HEK293 (cell line): ENCODE data around the gene NHSL2.

ENCODE experiments used
- KLF7 ChIP-seq: fragments of 450-650 bp; formaldehyde crosslinking; IDR thresholded peaks from 2 replicates; pipeline ENCODE4 v1.5.1; 2016; ENCODE audit warnings: missing biosample characterization, missing genetic modification characterization, borderline replicate concordance
- PATZ1 ChIP-seq: fragments of 450-650 bp; formaldehyde crosslinking; IDR thresholded peaks from 2 replicates; pipeline ENCODE4 v1.5.1; 2016; ENCODE audit warnings: missing biosample characterization, missing genetic modification characterization
- ZBTB44 ChIP-seq: fragments of 450-650 bp; IDR thresholded peaks from 2 replicates; pipeline ENCODE4 v1.5.1; 2018; ENCODE audit warnings: missing biosample characterization, mild to moderate bottlenecking, missing genetic modification characterization
- ZNF114 ChIP-seq: fragments of 450-650 bp; formaldehyde crosslinking; IDR thresholded peaks from 2 replicates; pipeline ENCODE4 v1.5.0; 2017; ENCODE audit warnings: missing biosample characterization, missing genetic modification characterization
- ZNF175 ChIP-seq: fragments of 450-650 bp; formaldehyde crosslinking; IDR thresholded peaks from 2 replicates; pipeline ENCODE4 v1.5.1; 2016; ENCODE audit warnings: missing biosample characterization, missing genetic modification characterization
- ZNF302 ChIP-seq: fragments of 450-650 bp; formaldehyde crosslinking; IDR thresholded peaks from 2 replicates; pipeline ENCODE4 v1.5.1; 2016; ENCODE audit warnings: missing biosample characterization, missing genetic modification characterization, low read depth
- ZNF639 ChIP-seq: fragments of 450-650 bp; formaldehyde crosslinking; IDR thresholded peaks from 2 replicates; pipeline ENCODE4 v1.5.1; 2016; ENCODE audit warnings: missing biosample characterization, missing genetic modification characterization
- ZNF776 ChIP-seq: fragments of 450-650 bp; formaldehyde crosslinking; IDR thresholded peaks from 2 replicates; pipeline ENCODE4 v1.5.0; 2017; ENCODE audit warnings: missing biosample characterization, missing genetic modification characterization, borderline replicate concordance
- TF ChIP-seq, protein P1 (sequence below): fragments of 450-650 bp; formaldehyde crosslinking; IDR thresholded peaks from 2 replicates; pipeline ENCODE4 v1.5.1; 2016; ENCODE audit warnings: missing biosample characterization, missing genetic modification characterization
- TF ChIP-seq, protein P2 (sequence below): fragments of 450-650 bp; formaldehyde crosslinking; IDR thresholded peaks from 2 replicates; pipeline ENCODE4 v1.5.1; 2016; ENCODE audit warnings: missing biosample characterization, missing genetic modification characterization

GRCh38 chrX:72132456-72132855 is 221.8 kb downstream of the NHSL2 start:
- TF ChIP-seq PATZ1 (no peak), ZBTB44 (no peak), KLF7 (tag by site-specific recombination) (no peak), ZNF175 (tag by site-specific recombination) (no peak), ZNF776 (no peak), ZNF639 (tag by site-specific recombination) (no peak), ZNF114 (tag by site-specific recombination) (no peak), ZNF302 (tag by site-specific recombination) (no peak)
- TF ChIP-seq, protein P1, sequence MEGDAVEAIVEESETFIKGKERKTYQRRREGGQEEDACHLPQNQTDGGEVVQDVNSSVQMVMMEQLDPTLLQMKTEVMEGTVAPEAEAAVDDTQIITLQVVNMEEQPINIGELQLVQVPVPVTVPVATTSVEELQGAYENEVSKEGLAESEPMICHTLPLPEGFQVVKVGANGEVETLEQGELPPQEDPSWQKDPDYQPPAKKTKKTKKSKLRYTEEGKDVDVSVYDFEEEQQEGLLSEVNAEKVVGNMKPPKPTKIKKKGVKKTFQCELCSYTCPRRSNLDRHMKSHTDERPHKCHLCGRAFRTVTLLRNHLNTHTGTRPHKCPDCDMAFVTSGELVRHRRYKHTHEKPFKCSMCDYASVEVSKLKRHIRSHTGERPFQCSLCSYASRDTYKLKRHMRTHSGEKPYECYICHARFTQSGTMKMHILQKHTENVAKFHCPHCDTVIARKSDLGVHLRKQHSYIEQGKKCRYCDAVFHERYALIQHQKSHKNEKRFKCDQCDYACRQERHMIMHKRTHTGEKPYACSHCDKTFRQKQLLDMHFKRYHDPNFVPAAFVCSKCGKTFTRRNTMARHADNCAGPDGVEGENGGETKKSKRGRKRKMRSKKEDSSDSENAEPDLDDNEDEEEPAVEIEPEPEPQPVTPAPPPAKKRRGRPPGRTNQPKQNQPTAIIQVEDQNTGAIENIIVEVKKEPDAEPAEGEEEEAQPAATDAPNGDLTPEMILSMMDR (tag by site-specific recombination): no peak
- TF ChIP-seq, protein P2, sequence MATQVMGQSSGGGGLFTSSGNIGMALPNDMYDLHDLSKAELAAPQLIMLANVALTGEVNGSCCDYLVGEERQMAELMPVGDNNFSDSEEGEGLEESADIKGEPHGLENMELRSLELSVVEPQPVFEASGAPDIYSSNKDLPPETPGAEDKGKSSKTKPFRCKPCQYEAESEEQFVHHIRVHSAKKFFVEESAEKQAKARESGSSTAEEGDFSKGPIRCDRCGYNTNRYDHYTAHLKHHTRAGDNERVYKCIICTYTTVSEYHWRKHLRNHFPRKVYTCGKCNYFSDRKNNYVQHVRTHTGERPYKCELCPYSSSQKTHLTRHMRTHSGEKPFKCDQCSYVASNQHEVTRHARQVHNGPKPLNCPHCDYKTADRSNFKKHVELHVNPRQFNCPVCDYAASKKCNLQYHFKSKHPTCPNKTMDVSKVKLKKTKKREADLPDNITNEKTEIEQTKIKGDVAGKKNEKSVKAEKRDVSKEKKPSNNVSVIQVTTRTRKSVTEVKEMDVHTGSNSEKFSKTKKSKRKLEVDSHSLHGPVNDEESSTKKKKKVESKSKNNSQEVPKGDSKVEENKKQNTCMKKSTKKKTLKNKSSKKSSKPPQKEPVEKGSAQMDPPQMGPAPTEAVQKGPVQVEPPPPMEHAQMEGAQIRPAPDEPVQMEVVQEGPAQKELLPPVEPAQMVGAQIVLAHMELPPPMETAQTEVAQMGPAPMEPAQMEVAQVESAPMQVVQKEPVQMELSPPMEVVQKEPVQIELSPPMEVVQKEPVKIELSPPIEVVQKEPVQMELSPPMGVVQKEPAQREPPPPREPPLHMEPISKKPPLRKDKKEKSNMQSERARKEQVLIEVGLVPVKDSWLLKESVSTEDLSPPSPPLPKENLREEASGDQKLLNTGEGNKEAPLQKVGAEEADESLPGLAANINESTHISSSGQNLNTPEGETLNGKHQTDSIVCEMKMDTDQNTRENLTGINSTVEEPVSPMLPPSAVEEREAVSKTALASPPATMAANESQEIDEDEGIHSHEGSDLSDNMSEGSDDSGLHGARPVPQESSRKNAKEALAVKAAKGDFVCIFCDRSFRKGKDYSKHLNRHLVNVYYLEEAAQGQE (tag by site-specific recombination): no peak
